AG09309 (cell line): ENCODE measurements around the gene NEU4.

Experiments used
- DNase-seq: peaks from one replicate; pipeline ENCODE4 v3.0.0-alpha.2; 2010; ENCODE audit warnings: low read depth
- H3K4me3 ChIP-seq: 2 replicates; pipeline ENCODE4 v1.5.1; 2011; ENCODE audit warnings: mild to moderate bottlenecking, low read depth, low read length, moderate library complexity; ENCODE audit not compliant: control insufficient read depth
- TF ChIP-seq, protein P1 (sequence below): IDR thresholded peaks from 2 replicates; pipeline ENCODE4 v1.5.1; 2011; ENCODE audit warnings: mild to moderate bottlenecking, low read depth, low read length, inconsistent platforms; ENCODE audit not compliant: insufficient read depth, control insufficient read depth; ENCODE audit errors: missing control alignments

Gene NEU4

DNA sequence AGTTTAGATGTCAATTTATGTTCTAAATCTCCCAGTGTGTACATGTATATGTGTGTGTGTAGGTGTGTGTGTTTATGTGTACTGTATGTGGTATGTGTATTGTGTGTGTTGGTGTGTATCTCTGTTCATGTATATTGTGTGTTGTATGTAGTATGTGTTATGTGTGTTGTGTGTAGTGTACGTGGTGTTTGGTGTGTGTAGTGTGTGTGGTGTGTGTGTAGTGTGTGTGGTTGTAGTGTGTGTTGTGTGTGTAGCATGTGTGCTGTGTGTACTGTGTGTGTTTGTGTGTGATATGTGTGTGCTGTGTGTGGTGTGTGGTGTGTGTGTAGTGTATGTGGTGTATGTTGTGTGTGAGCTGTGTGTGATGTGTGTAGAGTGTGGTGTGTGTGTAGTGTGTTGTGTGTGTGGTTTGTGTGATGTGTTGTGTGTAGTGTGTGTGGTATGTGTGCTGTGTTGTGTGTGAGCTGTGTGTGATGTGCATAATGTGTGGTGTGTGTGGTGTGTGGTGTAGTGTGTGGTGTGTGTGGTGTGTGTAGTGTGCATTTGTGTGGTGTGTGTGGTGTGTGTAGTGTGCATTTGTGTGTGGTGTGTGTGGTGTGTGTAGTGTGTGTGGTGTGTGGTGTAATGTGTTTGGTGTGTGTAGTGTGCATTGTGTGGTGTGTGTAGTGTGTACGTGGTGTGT, 55.3 kb downstream of the NEU4 start:
- DNase-seq: no peak
- H3K4me3 ChIP-seq: no peak overlapping the region
- TF ChIP-seq, protein P1, sequence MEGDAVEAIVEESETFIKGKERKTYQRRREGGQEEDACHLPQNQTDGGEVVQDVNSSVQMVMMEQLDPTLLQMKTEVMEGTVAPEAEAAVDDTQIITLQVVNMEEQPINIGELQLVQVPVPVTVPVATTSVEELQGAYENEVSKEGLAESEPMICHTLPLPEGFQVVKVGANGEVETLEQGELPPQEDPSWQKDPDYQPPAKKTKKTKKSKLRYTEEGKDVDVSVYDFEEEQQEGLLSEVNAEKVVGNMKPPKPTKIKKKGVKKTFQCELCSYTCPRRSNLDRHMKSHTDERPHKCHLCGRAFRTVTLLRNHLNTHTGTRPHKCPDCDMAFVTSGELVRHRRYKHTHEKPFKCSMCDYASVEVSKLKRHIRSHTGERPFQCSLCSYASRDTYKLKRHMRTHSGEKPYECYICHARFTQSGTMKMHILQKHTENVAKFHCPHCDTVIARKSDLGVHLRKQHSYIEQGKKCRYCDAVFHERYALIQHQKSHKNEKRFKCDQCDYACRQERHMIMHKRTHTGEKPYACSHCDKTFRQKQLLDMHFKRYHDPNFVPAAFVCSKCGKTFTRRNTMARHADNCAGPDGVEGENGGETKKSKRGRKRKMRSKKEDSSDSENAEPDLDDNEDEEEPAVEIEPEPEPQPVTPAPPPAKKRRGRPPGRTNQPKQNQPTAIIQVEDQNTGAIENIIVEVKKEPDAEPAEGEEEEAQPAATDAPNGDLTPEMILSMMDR: no peak

- no peak for DNase-seq
- TF ChIP-seq, protein P1: no peak
- H3K4me3 ChIP-seq: no peak overlapping the region
Observed at GRCh38 chr2:241864850-241865213, 55.8 kb downstream of the NEU4 start.

DNA sequence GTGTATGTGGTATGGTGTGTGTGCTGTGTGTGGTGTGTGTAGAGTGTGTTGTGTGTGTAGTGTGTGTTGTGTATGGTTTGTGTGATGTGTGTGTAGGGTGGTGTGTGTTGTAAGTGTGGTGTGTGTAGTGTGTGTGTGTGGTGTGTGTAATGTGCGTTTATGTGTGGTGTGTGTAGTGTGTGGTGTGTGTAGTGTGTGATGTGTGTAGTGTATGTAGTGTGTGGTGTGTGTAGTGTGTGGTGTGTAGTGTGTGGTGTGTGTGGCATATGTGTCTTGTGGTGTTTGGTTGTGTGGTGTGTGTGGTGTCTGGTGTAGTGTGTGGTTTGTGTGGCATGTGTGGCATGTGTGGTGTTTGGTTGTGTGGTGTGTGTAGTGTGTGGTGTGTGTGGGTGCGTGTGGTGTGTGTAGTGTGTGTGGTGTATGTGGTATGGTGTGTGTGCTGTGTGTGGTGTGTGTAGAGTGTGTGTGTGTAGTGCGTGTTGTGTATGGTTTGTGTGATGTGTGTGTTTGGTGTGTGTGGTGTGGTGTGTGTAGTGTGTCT, 56.5 kb downstream of the NEU4 start:
- no peak overlapping the region for H3K4me3 ChIP-seq
- DNase-seq: no peak
- TF ChIP-seq, protein P1: no peak

DNA sequence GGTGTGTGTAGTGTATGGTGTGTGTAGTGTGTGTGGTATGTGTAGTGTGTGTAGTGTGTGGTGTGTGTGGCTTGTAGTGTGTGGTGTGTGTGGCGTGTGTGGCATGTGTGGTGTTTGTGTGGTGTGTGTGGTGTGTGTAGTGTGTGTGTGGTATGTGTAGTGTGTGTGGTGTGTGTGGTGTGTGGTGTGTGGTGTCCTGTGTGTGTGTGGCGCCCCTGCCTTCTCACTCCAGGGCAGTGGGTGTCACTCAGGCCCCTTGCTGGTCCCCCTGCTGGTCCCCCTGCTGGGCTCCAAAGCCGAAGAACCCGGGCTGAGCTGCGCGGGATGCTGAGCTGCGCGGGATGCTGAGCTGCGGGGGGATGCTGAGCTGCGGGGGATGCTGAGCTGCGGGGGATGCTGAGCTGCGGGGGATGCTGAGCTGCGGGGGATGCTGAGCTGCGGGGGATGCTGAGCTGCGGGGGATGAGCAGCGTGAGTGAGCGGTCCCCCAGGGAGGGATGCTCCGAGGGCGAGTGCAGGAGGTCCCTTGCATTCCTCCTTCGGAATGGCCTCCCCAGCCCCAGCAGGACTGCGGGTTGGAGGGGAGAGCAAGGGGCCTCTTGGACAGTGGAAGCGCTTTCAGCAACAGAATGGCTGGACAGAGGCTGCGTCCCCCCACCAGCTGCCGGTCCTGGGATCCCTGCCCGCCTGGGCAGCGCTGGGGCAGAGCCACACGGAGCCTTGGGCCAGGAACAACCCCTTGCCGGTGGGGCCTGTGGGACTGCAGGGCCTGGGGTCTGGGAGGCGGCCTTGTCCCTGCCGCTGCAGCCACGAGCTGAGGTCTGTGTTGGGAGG, 57.2 kb downstream of the NEU4 start:
- TF ChIP-seq, protein P1: no peak
- no peak for DNase-seq
- no peak overlapping the region for H3K4me3 ChIP-seq
